Measurements from ENCODE around the gene MAL. TPM values are rescaled to one million over a fixed set of nuclear protein-coding genes. Genes with fewer than 3 reads are reported as not detected.

Gene MAL
- total RNA-seq, 6 donors from 2014 or later: 3.7 to 13.0 (median 5.0) TPM; not detected in 1

DNA sequence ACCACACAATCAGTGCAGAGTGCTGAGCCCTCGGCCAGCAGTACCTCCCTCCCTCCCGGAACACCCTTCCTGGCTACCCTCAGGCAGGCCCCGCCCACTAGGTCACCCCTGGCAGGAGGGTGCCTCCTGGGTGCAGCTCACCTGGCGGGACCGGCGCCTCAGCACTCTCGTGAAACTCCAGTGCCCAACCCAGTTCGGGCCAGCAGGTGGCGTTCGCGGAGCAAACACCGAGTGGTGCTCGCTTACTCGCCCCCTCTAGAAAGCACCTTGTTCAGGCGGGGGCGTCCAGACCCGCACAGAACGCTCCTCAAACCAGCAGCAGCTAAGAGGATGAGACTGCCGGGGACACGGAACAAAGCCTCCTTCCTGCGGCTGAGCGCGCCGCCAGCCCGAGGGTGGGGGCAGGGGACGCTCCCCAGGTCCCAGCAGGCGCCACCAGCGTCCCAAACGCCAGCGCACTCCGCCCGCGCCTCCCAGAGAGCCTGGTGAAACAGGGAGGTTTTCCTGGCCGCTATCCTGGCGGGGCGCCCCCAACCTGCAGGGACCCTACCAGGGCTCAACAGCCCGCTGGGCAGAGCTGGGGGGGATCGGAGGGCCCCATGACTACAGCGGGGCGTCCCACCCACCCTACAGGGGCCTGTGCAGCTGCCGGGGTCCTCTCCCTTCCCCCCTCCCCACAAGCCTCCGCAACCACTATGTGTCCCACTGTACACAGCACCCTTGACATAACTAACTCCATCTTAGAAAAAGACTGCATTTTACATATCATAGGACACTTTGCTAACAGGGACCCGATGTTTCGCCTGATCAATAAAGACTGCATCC is 51.4 kb downstream of the MAL start:
- WGBS, 2 donors: 9 to 12% methylated on average over 18 to 32 of the region's 44 CpGs
- Histone ChIP-seq H3K27ac (no peak overlapping the region), H3K27me3 (no peaks in the 10 kb centered on the region), H3K9me3 (no peaks in the 10 kb centered on the region), H3K36me3 (no peaks in the 10 kb centered on the region), H3K4me3 (peak overlapping the region in 3 of 4 donors; percentile 29 to 50 (median 48)), H3K4me1 (peaks cover 15 to 47% (median 36%) of the 10 kb centered on the region in 4 donors)
- DNase-seq (peak; percentile 92 to 94), ATAC-seq (ENCODE audit: low FRiP score in 2 of 2) (peak; percentile 84 to 91)
- TF ChIP-seq, protein P1, sequence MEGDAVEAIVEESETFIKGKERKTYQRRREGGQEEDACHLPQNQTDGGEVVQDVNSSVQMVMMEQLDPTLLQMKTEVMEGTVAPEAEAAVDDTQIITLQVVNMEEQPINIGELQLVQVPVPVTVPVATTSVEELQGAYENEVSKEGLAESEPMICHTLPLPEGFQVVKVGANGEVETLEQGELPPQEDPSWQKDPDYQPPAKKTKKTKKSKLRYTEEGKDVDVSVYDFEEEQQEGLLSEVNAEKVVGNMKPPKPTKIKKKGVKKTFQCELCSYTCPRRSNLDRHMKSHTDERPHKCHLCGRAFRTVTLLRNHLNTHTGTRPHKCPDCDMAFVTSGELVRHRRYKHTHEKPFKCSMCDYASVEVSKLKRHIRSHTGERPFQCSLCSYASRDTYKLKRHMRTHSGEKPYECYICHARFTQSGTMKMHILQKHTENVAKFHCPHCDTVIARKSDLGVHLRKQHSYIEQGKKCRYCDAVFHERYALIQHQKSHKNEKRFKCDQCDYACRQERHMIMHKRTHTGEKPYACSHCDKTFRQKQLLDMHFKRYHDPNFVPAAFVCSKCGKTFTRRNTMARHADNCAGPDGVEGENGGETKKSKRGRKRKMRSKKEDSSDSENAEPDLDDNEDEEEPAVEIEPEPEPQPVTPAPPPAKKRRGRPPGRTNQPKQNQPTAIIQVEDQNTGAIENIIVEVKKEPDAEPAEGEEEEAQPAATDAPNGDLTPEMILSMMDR (IDR thresholded peaks at IDR 0.05): peak; percentile 83 to 90 (median 84)
- no peak for TF ChIP-seq POLR2A (IDR thresholded peaks at IDR 0.05)

DNA sequence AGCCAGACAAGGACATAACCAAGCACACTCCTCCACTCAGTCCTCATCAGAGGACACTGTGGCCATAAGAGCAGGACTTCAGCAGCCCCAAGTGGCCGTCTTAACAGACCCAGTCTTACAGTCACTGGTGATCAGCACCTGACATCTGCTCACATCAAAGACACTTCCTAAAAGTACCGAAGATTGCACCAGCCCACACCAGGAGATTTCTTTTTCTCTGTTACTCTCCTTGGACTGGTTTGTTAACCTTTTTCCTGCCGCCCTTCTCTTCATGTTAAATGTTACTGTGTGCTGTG is 52.0 kb downstream of the MAL start:
- H3K4me3 ChIP-seq: no peak overlapping the region
- WGBS, 2 donors: 30% methylated on average over 3 of the region's 3 CpGs
- H3K36me3 ChIP-seq: no peaks in the 10 kb centered on the region
- ATAC-seq (ENCODE audit: low FRiP score in 2 of 2) (no peak), DNase-seq (no peak)
- peaks cover 15 to 47% (median 36%) of the 10 kb centered on the region in 4 donors for H3K4me1 ChIP-seq
- no peaks in the 10 kb centered on the region for H3K27me3 ChIP-seq
- H3K27ac ChIP-seq: no peak overlapping the region
- no peaks in the 10 kb centered on the region for H3K9me3 ChIP-seq
- TF ChIP-seq, protein P1 (IDR thresholded peaks at IDR 0.05): no peak
- no peak for TF ChIP-seq EP300 (IDR thresholded peaks at IDR 0.05)
- TF ChIP-seq POLR2A (IDR thresholded peaks at IDR 0.05): no peak
- TF ChIP-seq POLR2AphosphoS5 (IDR thresholded peaks at IDR 0.05): no peak

DNA sequence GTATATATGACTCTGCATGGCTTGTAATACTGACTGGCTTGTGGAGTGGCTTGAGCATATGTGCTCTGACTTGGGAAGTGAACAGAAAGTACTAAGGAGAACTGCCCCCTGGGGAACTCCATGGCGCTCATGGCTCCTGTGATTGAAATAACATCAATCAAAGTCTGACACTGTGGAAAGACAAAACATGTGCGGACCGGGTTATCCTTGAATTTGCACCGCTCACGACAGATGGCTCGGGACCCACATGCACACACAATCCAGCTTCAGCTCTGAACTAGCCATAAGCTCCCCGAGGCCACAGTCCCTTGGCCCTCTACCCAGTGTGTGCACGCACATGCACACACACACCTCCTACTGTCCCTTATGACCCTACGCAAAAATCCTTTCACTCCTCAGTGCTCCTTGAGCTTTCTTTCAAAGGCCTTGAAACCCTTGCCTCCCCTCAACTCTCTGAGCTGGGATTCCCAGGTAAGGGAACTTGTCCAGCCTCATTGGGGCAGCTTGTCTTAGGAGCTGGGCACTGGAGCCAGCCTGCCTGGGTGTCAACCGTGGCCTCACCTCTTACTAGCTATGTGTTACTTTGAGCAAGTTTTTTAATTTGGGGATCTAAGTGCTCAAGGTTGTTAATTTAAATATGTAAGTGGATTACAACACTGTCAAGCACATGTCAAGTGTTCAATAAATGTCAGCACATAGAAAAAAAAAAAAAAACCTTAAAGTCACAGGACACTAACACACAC is 52.5 kb downstream of the MAL start:
- Histone ChIP-seq H3K4me3 (no peak overlapping the region), H3K27me3 (no peaks in the 10 kb centered on the region), H3K9me3 (no peaks in the 10 kb centered on the region), H3K27ac (no peak overlapping the region), H3K4me1 (peaks cover 15 to 47% (median 36%) of the 10 kb centered on the region in 4 donors), H3K36me3 (no peaks in the 10 kb centered on the region)
- WGBS, 2 donors: 56 to 72% methylated on average over 10 of the region's 10 CpGs
- DNase-seq (peak in 1 of 2 donors; percentile 61), ATAC-seq (ENCODE audit: low FRiP score in 2 of 2) (no peak)
- TF ChIP-seq EP300 (IDR thresholded peaks at IDR 0.05) (no peak), POLR2AphosphoS5 (IDR thresholded peaks at IDR 0.05) (no peak), POLR2A (IDR thresholded peaks at IDR 0.05) (peak in 1 of 4 donors; percentile 21)

DNA sequence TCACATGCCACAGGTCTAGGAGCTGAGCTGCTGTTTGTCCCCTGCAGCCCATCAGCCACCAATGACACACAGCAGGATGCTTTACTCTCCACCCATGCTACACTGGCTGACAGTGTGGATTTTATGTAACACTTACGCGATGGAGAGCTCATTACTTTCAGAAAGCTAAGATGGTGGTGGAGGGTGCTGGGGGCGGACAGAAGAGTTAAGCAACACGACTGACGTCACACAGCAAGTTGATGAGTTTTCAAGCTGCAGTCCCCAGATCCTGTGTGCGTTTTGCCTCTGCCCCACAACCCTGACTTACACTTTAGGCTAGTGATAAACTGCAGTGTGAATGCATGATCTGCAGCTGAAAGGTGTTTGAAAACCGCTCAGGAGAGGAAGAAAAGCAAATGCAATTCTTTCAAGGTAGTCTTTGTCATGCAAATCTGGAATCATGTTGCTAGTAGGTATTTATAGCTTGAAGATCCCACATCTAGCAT is 53.7 kb downstream of the MAL start:
- Histone ChIP-seq H3K27me3 (no peaks in the 10 kb centered on the region), H3K4me3 (no peak overlapping the region), H3K36me3 (no peaks in the 10 kb centered on the region), H3K9me3 (no peaks in the 10 kb centered on the region), H3K27ac (no peak overlapping the region), H3K4me1 (peaks cover 15 to 43% (median 33%) of the 10 kb centered on the region in 4 donors)
- DNase-seq: no peak
- ATAC-seq (ENCODE audit: low FRiP score in 2 of 2): no peak
- TF ChIP-seq, protein P1 (IDR thresholded peaks at IDR 0.05): no peak
- TF ChIP-seq POLR2AphosphoS5 (IDR thresholded peaks at IDR 0.05) (no peak), POLR2A (IDR thresholded peaks at IDR 0.05) (no peak), EP300 (IDR thresholded peaks at IDR 0.05) (no peak)
- 33 to 37% methylated on average over 3 to 7 of the region's 7 CpGs for WGBS, 2 donors

DNA sequence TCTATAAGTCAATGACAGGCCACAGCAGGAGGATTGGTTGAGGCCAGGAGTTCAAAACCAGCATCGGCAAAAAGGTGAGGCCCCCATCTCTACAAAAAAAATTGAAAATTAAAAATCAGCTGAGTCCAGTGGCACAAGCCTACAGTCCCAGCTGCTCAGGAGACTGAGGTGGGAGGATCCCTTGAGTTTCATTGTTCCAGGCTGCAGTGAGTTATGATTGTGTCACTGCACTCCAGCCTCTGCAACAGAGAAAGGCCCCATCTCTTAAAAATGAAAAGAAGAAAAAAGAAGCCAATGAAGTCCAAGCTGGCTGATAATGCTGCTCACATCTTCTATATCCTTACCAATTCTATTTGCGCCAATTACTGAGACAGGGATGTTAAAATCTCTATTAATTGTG is 57.0 kb downstream of the MAL start:
- Histone ChIP-seq H3K4me3 (no peak overlapping the region), H3K27ac (no peak overlapping the region), H3K4me1 (peaks cover 6 to 17% (median 15%) of the 10 kb centered on the region in 4 donors), H3K36me3 (peaks cover 4 to 29% (median 15%) of the 10 kb centered on the region in 4 donors), H3K9me3 (no peaks in the 10 kb centered on the region), H3K27me3 (no peaks in the 10 kb centered on the region)
- WGBS, 2 donors: 88 to 96% methylated on average over 2 of the region's 2 CpGs
- TF ChIP-seq EP300 (IDR thresholded peaks at IDR 0.05) (no peak), POLR2AphosphoS5 (IDR thresholded peaks at IDR 0.05) (no peak), POLR2A (IDR thresholded peaks at IDR 0.05) (no peak)
- TF ChIP-seq, protein P1 (IDR thresholded peaks at IDR 0.05): no peak
- DNase-seq (no peak), ATAC-seq (ENCODE audit: low FRiP score in 2 of 2) (no peak)

Data from upper lobe of left lung (tissue), 6 donors.